GM18502 (cell line): ENCODE results near the gene GPC3.
"Not testable (repeated sequence)": the region's sequence is repeated elsewhere in the genome, so short reads cannot be mapped to it uniquely, and the experiment has no call there.

Experiments
- ATAC-seq: cut with Tn5 transposase; IDR thresholded peaks from one replicate; pipeline ENCODE4 v1.9.1; 2021; ENCODE audit warnings: mild to moderate bottlenecking; ENCODE audit not compliant: unreplicated experiment, poor library complexity

The GPC3 gene

DNA sequence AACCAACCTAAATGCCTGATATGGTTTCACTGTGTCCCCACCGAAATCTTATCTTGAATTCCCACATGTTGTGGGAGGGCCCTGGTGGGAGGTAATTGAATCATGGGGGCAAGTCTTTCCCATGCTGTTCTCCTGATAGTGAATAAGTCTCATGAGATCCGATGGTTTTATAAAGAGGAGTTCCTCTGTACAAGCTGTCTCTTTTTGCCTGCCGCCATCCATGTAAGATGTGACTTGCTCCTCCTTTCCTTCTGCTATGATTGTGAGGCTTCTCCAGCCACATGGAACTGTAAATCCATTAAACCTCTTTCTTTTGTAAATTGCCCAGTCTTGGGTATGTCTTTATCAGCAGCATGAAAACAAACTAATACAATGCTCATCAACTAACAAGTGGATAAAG lies 265.1 kb downstream of the GPC3 start:
- ATAC-seq = not testable (repeated sequence)

DNA sequence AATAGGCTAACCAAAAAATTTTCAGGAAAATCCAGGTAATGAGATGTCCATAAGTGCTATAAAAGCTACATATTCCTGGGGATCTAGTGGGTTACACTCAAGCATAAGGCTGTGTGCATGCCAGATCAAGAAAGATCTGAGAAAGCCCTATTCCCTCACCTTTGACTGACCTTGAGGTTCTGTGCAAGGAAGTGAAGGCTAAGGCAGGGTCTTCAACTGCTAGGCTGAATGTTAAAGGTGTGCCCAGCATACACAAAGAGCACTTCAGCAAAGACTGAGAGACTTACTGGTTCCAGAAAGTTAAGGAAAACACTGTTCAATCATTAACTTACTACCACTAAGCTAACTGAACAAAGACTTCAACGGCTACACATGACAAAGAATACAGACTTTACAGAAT lies 269.7 kb downstream of the GPC3 start:
- ATAC-seq = no peak

DNA sequence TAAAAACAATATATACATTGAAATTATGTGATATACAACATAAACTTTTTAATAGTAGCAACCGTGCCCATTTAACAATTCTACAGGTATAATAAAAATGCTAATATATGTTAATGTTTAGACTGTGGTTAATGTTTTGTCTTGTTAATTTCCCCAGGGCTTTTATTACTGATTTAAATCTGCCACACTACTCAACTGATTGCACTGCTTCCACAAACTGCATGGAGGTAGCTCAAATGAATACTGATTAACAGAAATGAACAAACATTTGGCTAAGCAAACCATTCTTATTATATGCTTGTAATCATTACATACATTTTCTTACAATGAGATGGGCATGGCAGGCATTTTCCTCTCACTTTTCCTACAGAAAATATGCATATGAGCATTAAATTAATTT lies 275.9 kb downstream of the GPC3 start:
- ATAC-seq = no peak

DNA sequence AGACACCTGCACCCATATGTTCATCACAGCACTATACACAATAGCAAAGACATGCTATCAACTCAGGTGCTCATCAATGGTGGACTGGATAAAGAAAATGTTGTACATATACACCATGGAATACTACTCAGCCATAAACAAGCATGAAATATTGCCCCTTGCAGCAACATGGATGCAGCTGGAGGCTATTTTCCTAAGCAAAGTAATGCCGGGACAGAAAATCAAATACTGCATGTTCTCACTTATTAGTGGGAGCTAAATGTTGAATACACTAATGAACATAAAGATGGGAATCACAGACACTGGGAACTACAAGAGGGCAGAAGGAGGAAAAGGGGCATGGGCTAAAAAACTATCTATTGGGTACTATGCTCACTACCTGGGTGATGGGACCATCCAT lies 278.5 kb downstream of the GPC3 start:
- no peak for ATAC-seq

DNA sequence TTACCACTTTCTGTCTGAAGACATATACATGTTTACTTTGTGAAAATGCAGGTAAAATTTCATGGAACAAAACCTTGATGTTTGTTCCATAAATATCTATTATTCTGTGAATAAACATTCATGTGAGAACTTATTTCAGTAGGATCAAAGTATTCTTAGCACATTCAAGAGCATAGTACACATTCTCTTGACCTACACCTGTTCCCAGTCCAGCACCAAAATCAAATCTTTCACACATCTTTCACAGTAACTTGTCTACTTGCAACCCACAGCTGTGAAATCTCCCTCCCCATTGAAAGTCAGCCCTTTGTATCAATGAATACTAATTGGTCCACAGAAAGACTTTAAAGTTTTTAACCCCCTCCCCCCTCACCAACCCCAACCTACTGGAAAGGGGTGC lies 283.2 kb downstream of the GPC3 start:
- ATAC-seq = no peak

DNA sequence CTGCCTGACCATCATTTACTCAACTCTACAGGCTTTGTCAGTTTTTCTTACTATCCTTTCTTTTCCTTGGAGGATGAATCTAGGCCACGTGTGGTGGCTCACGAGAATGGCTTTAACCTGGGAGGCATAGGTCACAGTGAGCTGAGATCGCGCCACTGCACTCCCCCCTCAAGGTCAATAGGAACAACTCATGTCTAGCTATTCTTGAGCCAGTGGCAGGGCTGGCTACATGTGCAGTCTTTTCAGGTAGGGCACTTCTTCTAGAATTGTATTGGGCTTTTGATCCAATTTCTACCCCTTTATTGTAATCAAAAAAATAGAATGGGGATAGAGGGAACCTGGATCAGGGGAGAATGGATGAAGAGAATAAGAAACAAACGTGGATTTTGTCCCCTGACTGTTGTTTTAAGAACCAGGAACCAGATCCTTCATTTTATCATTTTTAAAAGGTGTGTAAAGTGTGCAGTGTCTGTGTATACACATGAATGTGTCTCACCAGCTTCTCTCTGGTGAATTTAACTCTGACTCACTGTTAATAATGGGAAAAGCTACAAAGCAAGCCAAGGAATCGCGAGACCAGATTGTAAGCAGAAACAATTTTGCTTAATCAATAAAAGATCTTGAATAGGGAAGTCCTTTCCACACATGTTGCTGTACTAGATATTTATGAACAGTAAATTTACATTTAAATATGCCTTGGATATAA lies 286.2 kb downstream of the GPC3 start:
- ATAC-seq = no peak

DNA sequence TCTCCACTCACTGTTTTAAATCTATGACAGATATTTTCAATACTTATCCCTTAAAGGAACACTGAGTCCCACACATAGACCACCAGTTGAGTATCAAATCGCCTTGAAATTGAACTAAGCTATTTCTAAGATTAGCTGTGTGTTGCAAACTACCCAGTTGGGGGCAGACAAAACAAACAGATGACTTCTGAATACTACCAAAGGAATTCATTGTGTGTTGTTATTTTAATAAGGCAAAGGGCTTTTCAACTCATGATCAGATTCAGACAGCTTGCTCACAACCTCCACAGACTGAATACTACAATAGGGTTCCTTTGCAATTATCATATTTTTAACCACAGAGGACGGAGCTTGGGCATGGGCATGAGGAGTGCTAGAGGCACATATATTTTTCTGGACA lies 287.1 kb downstream of the GPC3 start:
- no peak for ATAC-seq

DNA sequence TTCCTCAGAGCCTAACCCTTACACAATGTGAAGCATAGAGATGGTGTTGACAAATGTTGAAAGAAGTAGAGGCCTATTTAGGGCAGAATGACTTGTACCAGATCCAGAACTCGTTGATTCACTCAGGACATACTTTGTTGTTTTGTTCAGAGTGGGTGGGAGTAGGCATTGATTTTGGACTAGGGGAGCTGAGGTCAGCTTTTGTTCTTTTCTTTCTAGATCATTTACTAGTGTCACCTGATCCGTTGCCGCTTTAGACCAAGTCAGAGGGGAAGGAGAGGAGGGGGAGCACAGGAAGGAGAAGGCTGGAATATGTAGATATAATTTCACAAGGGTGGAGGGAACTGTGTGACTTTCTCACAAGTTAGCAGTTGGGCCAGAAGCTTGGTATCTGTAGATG lies 287.7 kb downstream of the GPC3 start:
- no peak for ATAC-seq

DNA sequence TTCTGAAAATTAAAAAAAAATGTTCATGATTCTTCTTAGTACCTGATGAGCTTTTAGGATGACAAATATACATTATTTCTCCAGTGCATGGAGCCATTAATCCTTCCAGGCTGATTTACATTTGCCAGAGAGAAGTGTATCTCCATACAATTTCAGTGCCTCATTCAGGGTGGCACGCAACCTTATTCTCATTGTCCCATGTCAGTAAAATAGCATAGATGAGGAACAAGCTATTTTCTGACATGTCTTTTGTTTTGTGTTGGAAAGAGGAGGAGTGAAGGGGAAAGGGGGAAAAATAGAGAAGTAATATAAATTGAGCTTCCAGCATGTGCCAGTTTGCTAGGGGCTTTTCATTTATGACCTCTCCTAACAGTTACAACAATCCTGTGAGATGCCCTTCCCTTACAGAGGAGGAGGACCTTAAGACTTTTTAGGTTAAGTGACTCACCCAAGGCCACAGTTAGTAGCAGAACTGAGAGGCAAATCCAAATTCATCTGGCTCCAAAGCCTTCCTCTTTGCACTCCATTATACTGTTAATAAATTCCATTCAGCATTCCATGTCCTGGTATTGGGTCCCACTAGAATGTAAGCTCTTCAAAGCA lies 295.3 kb downstream of the GPC3 start:
- ATAC-seq = no peak

DNA sequence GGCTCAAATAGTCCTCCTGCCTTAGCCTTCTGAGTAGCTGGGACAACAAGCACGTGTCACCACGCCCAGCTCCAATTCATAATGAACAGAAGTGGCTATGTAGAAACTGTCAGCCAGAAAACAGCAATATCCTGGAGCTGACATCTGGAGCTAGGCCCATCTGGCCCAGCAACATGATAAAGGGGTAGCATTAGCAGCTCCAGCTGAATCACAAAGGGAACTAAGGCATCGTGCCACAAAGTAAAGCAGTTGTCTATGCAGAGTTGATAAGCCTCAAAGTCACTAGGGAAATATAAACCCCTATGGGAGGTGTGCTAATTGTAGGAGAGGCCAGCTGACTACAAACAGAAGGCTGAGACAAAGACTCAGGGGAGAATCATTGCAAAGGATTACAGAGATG lies 299.6 kb downstream of the GPC3 start:
- no peak for ATAC-seq

DNA sequence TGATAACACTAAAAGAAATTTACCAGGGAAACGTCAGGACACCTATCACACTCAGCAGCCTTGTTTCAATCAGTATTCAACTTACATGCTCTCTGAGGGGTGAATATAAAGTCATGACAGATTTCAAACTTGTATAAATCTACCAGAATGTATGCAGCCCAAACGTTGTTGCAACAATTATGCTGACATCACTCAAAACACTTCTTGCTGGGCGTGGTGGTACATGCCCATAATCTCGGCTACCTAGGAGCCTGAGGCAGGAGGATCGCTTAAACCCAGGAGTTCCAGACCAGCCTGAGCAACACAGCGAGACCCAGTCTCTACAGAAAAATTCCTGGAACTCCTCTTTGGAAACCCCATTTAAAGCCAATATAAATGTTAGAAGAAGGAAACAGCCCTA lies 303.5 kb downstream of the GPC3 start:
- no peak for ATAC-seq

DNA sequence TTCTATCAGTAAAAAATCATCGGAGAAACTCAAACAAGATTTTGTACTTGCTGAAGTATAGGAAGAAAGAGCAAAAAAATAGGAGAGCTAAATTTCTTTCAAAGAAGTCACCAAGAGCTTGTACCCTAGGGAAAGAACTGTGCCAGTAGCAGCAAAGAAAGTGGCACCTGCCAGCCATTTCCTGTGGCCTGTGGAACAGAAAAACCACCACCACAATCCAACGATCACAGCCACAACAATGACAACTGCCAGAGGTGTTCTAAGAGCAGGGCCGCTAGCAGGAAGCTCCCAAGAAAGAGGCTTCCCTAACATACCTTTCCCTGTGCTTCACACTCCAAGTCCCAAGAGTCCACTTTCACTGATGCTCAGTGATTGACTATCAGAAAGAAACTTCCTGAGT lies 304.0 kb downstream of the GPC3 start:
- no peak for ATAC-seq

DNA sequence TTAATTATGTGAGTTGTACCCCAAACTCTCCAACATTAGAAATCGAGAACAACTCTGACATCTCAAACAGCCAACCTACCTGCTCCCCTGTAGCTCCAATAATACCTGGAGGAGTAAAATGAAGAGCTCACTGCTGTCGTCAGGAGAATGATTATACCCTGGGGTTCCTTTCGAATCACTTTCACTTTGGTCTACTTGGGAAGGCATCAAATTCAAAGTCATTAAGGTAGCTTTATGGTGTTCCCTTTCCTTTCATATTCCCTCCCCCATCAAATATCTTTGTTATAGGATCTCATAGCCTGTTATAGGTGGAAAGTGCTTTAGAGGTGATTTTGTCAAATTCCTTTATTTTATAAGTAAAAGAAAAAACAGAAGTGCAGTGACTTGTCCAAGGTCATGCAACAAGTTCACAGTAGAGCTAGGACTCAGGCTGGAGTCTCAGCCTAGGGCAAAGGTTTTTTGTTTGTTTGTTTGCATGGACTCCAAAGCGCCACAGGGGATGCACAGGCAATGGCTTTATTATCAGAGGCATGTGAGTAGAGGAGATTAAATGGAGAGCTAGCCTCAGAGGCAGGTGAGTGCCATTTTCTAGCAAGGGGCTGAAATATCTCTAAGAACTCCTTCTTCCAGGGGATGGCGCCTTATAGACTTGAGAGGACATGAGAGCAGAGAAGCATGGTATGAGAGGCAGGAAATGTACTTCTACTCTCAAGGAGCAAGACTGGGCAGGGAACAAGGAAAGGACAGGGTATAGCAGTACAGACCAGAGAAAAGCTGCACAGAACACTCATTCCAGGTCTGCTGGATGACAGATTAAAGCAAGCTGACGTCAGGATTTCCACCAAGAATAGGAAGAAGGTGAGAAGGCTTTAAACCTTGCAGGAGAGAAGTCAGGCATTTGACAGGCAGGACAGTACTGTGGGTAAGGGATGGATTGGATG lies 308.0 kb downstream of the GPC3 start:
- no peak for ATAC-seq

DNA sequence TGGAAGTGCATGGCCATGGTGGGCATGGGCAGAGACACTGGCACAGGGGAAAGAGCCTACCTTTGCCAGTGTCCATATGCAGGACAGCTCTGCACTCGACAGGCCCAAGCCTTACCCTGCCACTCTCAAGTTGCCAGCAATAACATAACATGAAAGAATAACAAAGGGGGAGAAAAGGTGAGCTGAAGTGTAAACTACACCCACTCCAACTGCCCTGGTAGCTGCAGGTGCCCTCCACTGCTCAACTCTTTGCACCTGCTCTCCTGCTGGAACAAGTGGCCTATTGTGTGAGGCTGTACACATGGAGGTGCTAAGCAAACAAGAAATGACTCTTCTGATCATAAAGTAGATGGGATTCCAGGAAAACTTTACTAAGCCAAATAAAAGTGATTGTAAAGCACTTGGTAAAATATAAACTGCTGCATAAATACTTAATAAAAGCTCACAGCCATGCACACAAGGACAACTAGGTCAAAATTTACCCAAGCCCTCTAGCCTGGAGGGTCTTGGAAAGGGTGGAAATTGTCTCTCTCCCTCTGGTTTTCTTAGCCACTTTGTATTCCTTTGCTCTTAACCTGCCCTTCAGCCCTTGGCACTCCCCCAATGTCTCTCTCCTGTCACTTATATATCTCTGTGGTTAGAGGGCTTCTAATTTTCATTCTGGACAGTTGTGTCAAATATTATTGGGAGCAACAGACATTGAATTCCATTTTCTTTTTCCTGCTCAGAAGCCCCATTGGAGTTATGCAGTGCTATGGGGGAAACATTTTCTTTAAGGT lies 308.9 kb downstream of the GPC3 start:
- ATAC-seq = no peak

DNA sequence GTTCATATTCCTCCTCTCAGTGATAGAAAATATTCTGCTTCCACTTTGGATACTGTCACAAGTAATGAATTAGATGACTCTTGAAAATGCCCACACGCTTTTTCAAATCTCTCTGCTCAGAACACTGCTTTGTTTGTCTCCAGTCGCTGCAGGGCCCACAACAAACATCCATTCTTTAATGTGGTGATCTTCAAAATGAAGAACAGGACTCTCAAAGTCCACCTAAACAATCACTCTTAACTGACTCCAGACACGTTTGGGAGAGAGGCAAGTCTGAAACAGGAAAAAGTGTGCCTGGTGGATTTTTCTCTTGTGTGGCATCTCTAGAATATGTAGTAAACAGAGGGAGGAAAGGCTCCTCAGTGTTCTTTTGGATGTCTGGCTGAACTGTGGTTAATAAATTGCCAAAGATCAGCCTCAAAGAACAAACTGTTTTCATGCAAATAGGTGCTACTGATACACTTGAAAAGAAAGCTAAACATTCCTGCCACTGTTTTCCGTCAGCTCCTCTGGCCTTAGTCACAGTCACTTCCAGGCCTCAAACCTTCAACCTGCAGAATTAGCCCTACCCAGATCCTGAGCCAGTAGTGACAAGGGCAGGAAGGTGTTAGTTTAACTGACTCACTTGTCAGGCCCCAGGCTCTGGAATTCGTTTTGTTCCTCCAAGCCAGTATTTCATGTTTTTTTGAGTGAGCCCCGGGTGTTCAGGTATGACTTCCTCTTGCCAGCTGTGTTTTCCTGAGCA lies 310.5 kb downstream of the GPC3 start:
- no peak for ATAC-seq

DNA sequence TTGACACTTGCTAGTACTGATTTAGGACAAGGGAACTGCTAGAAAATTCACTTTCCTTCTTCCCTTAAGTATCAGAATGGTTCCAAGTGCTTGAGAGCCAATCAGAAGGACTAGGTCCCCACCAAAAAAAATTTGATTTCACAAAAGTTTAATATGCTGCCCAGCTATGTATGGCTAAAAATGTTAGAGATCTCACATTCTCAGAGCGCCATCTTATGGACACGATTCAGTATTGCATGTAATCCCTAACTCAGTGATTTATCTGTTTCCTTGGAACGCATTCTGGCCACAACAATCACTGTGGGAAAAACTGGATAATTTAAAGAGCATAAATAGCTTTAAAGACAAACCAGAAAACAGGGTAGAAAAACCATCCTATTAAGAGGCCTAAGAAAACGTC lies 315.0 kb downstream of the GPC3 start:
- no peak for ATAC-seq

DNA sequence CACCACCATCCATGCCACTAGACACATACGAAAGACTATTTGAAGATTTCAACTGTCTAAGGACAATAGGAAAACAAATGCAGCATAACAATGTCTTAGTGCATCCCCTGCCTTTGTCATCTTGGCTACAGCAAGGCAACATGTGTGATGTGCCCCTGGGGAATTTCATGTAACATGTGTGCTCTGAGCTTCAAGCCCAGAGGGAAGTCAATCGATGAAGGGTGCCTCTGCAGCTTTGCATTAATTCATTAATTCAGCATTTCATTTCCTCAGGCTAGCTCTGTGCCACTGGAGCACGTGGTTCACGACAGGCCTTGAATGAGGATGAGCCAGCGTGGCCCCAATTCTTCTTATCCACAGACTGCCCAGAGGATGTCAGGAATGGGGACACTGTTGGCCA lies 316.2 kb downstream of the GPC3 start:
- no peak for ATAC-seq

DNA sequence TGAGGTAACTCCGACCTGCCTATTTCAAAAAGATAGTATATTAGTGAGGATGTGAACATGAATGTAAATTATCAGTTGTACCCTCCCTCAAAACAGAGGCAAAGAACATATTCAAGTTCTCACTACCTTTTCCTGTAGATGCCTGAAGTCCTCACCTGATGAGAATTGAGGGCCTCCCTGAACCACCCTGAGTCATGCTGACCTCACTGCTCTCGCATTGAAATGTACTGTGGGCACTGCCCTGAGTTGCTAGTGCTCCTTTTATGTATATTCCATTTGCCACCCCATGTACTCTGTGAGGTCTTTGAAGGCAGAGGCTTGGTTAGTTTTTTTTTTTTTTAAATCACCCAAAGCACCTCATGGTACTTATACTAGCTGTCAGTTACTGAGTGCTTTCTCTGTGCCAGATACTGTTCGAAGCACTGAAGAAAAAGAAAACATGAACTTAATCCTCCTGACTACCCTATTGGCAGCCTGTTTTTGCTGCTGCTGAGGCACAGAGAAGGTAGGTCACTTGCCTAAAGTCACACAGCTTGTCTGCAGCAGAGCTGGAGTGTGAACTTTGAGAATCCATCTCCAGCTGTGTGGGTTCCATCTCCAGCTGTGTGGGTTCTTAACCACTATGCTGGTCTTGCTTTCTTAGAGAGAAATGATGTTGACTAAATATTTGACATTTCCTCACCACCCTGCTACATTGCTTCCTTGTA lies 317.0 kb downstream of the GPC3 start:
- ATAC-seq = no peak

DNA sequence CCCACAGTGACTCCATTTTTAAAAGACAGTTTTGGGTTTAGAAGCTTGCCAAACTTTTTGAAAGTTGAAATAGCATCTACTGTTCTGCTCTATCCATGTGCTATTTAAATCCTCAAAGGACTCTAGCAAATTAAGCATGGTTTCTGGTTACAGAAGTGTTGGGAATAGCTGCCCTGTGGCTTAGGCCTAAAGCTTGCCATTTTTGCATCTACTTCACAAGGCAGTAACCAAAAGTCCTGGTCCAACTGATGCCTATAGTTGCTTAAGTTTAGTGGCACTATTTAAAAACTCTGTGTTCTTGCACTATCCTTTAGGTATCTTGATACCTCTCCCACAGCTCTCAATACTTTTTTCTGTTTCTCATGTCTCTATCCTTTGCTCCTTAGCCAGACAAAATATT lies 319.1 kb downstream of the GPC3 start:
- no peak for ATAC-seq
